Transverse colon (tissue), 4 donors: Measurements from ENCODE around the gene TULP4.

Source experiments
- CTCF ChIP-seq, 5 experiments: fragments of 200-600 bp in 3 of 5; fragments of 450-650 bp in 2 of 5; sonication (generic) in 3 of 5; IDR thresholded peaks; 1 replicate in 2 of 5; 2 replicates in 3 of 5; pipeline ENCODE4 v1.5.1; 2016 to 2017; ENCODE audit warnings: antibody characterized with exemption in 5 of 5, inconsistent platforms in 3 of 5, mild to moderate bottlenecking in 2 of 5, moderate library complexity in 1 of 5
- EP300 ChIP-seq: sonication (generic); formaldehyde crosslinking; IDR thresholded peaks from one replicate; pipeline ENCODE4 v1.6.1; 2017; ENCODE audit warnings: antibody characterized with exemption, low read depth
- POLR2A ChIP-seq: fragments of 450-650 bp; IDR thresholded peaks from one replicate; pipeline ENCODE4 v1.6.1; 2016; ENCODE audit warnings: antibody characterized with exemption, mild to moderate bottlenecking, moderate library complexity
- POLR2AphosphoS5 ChIP-seq, 3 donors: sonication (generic); formaldehyde crosslinking; IDR thresholded peaks; one replicate each; pipeline ENCODE4 v1.6.1; 2016; ENCODE audit warnings: antibody characterized with exemption in 3 of 3

- no peak for TF ChIP-seq CTCF (IDR thresholded peaks at IDR 0.05)
- no peak for TF ChIP-seq POLR2AphosphoS5 (IDR thresholded peaks at IDR 0.05)
- TF ChIP-seq EP300, result no peak
- TF ChIP-seq POLR2A, result no peak
Observed at GRCh38 chr6:158383542-158383941, 71.3 kb downstream of the TULP4 start.
